Retinal pigment epithelial cell (primary cell): ENCODE measurements around the gene TCF12.
"Not testable (repeated sequence)": the region's sequence is repeated elsewhere in the genome, so short reads cannot be mapped to it uniquely, and the experiment has no call there.

Experiments
- DNase-seq: peaks from one replicate; pipeline ENCODE4 v3.0.0-alpha.2; 2010; ENCODE audit warnings: low read depth
- H3K4me3 ChIP-seq: 2 replicates; pipeline ENCODE4 v1.5.1; 2011; ENCODE audit warnings: mild to moderate bottlenecking, low read length, control low read depth, moderate library complexity
- CTCF ChIP-seq: conservative IDR thresholded peaks from 2 replicates; pipeline ENCODE4 v1.5.1; 2011; ENCODE audit warnings: low read depth, low read length, control low read depth, inconsistent platforms

Gene TCF12

GRCh38 chr15:57095896-57096295 is 177.5 kb downstream of the TCF12 start:
- DNase-seq = no peak
- H3K4me3 ChIP-seq = no peak overlapping the region
- TF ChIP-seq CTCF = no peak

GRCh38 chr15:57097246-57097645 is 178.8 kb downstream of the TCF12 start:
- no peak for TF ChIP-seq CTCF
- H3K4me3 ChIP-seq = no peak overlapping the region
- no peak for DNase-seq

GRCh38 chr15:57097919-57098543 is 179.6 kb downstream of the TCF12 start:
- not testable (repeated sequence) for H3K4me3 ChIP-seq, DNase-seq

GRCh38 chr15:57098896-57099295 is 180.5 kb downstream of the TCF12 start:
- H3K4me3 ChIP-seq = no peak overlapping the region
- TF ChIP-seq CTCF = no peak
- DNase-seq = no peak

- H3K4me3 ChIP-seq = no peak overlapping the region
- no peak for DNase-seq
- TF ChIP-seq CTCF = no peak
Observed at GRCh38 chr15:57100136-57100539, 181.7 kb downstream of the TCF12 start.

- TF ChIP-seq CTCF = no peak
- no peak for DNase-seq
- no peak overlapping the region for H3K4me3 ChIP-seq
Observed at GRCh38 chr15:57102858-57103257, 184.4 kb downstream of the TCF12 start.

GRCh38 chr15:57108296-57108695 is 189.9 kb downstream of the TCF12 start:
- no peak for DNase-seq
- no peak for TF ChIP-seq CTCF
- H3K4me3 ChIP-seq = no peak overlapping the region
